Keratinocyte (primary cell): ENCODE data around the gene CCDC175. TPM values are rescaled to one million over a fixed set of nuclear protein-coding genes. Genes with fewer than 3 reads are reported as not detected.

ENCODE experiments used
- DNase-seq: peaks from one replicate; pipeline ENCODE4 v3.0.0-alpha.2; 2011; ENCODE audit warnings: low read depth, missing footprints, low spot score
- FAIRE-seq: peaks from 2 replicates; lab custom pipeline; 2011; peaks lifted over from hg19 to GRCh38; lab: Jason Lieb, UNC
- H2AFZ ChIP-seq: 2 replicates; pipeline ENCODE4 v1.6.0; 2012; ENCODE audit warnings: low read length, control low read depth, inconsistent platforms; ENCODE audit not compliant: control insufficient read depth
- H3K27ac ChIP-seq: 2 replicates; pipeline ENCODE4 v1.5.1; 2011; ENCODE audit warnings: low read length; ENCODE audit not compliant: control insufficient read depth, insufficient read depth
- H3K27me3 ChIP-seq: 3 replicates; pipeline ENCODE4 v1.6.0; 2011; ENCODE audit warnings: low read length; ENCODE audit not compliant: control insufficient read depth, insufficient read depth; ENCODE audit errors: extremely low read depth
- H3K36me3 ChIP-seq, 2 experiments: 2 replicates in 1 of 2; 3 replicates in 1 of 2; pipeline ENCODE4 v1.5.1; 2011; ENCODE audit warnings: low read length in 2 of 2, mild to moderate bottlenecking in 1 of 2; ENCODE audit not compliant: control insufficient read depth in 2 of 2, insufficient read depth in 2 of 2; ENCODE audit errors: extremely low read depth in 1 of 2
- H3K4me1 ChIP-seq: 3 replicates; pipeline ENCODE4 v1.5.1; 2011; ENCODE audit warnings: low read length; ENCODE audit not compliant: control insufficient read depth, insufficient read depth; ENCODE audit errors: extremely low read depth
- H3K4me2 ChIP-seq: 3 replicates; pipeline ENCODE4 v1.6.0; 2011; ENCODE audit warnings: low read depth, low read length; ENCODE audit not compliant: control insufficient read depth, insufficient read depth; ENCODE audit errors: extremely low read depth
- H3K4me3 ChIP-seq, 3 experiments: fragments of 200-600 bp in 1 of 3; sonication (generic) in 1 of 3; 2 replicates in 2 of 3; 3 replicates in 1 of 3; pipeline ENCODE4 v1.5.1; 2011 to 2016; ENCODE audit warnings: low read length in 3 of 3, mild to moderate bottlenecking in 3 of 3, control low read depth in 2 of 3, inconsistent platforms in 1 of 3, low read depth in 1 of 3, mixed read lengths in 1 of 3, mixed run types in 1 of 3, moderate library complexity in 1 of 3; ENCODE audit not compliant: control insufficient read depth in 2 of 3, insufficient read depth in 2 of 3; ENCODE audit errors: extremely low read depth in 1 of 3
- H3K79me2 ChIP-seq: 2 replicates; pipeline ENCODE4 v1.6.0; 2012; ENCODE audit warnings: low read length; ENCODE audit not compliant: control insufficient read depth, insufficient read depth
- H3K9ac ChIP-seq: 3 replicates; pipeline ENCODE4 v1.6.0; 2011; ENCODE audit warnings: low read length; ENCODE audit not compliant: control insufficient read depth, insufficient read depth; ENCODE audit errors: extremely low read depth
- H3K9me1 ChIP-seq: 3 replicates; pipeline ENCODE4 v1.6.0; 2011; ENCODE audit warnings: low read length; ENCODE audit not compliant: control insufficient read depth, insufficient read depth; ENCODE audit errors: extremely low read depth
- H3K9me3 ChIP-seq: 2 replicates; pipeline ENCODE4 v1.5.1; 2012; ENCODE audit warnings: low read depth, low read length; ENCODE audit not compliant: control insufficient read depth
- H4K20me1 ChIP-seq: 3 replicates; pipeline ENCODE4 v1.6.0; 2011; ENCODE audit warnings: low read length; ENCODE audit not compliant: control insufficient read depth, insufficient read depth; ENCODE audit errors: extremely low read depth
- EZH2 ChIP-seq: IDR thresholded peaks from one replicate; pipeline ENCODE4 v1.6.1; 2012; ENCODE audit warnings: inconsistent platforms, mild to moderate bottlenecking, low read length, moderate library complexity
- dilution Hi-C: fragments of 300-500 bp; cut with MboI; formaldehyde crosslinking; loops from one replicate; pipeline ENCODE4 v1.7.0; 2020; ENCODE audit warnings: low sequenced_read_pairs; ENCODE audit not compliant: extremely low pct_ligation_motif_present
- polyA minus RNA-seq, 3 experiments: library from RNA; depleted of rRNA, polyadenylated mRNA; stranded (reverse); fragments of >200 nt; gene quantifications; 1 replicate in 1 of 3; 2 replicates in 1 of 3; 3 replicates in 1 of 3; pipeline ENCODE4 v1.2.3, GENCODE V29; 2011
- polyA plus RNA-seq, 5 experiments: library from polyadenylated mRNA; depleted of rRNA in 3 of 5; stranded (reverse) in 3 of 5; stranded (forward) in 1 of 5; unstranded in 1 of 5; fragments of >200 nt; gene quantifications; 1 replicate in 1 of 5; 2 replicates in 3 of 5; 3 replicates in 1 of 5; pipeline versions ENCODE4 v1.2.1 to v1.2.3, GENCODE V29; 2011 to 2012; ENCODE audit warnings: missing spikeins in 2 of 5, low read depth in 1 of 5, low replicate concordance in 1 of 5
- TF ChIP-seq, protein P1 (sequence below), 3 experiments: IDR thresholded peaks in 1 of 3; conservative IDR thresholded peaks in 1 of 3; optimal IDR thresholded peaks in 1 of 3; 2 replicates in 2 of 3; 3 replicates in 1 of 3; pipeline versions ENCODE3 to v1.5.1; 2011; ENCODE audit warnings: low read length in 3 of 3, mild to moderate bottlenecking in 3 of 3, moderate library complexity in 2 of 3, control low read depth in 1 of 3, inconsistent platforms in 1 of 3; ENCODE audit not compliant: insufficient read depth in 2 of 3; ENCODE audit errors: extremely low read depth in 1 of 3

Gene CCDC175
- not detected in 3 replicates for polyA plus RNA-seq
- polyA plus RNA-seq (2011; ENCODE audit: low read depth): not detected
- polyA plus RNA-seq (2011; cell fraction: cytosol; rRNA removed): not detected in 2 replicates
- not detected in 2 replicates for polyA plus RNA-seq (2011; cell fraction: nucleus; rRNA removed)
- polyA plus RNA-seq (2012; ENCODE audit: low replicate concordance): not detected in 2 replicates
- not detected in 3 replicates for polyA minus RNA-seq
- polyA minus RNA-seq (2011; cell fraction: cytosol; rRNA and poly(A)+ RNA removed): not detected
- polyA minus RNA-seq (2011; cell fraction: nucleus; rRNA and poly(A)+ RNA removed): not detected in 2 replicates

DNA sequence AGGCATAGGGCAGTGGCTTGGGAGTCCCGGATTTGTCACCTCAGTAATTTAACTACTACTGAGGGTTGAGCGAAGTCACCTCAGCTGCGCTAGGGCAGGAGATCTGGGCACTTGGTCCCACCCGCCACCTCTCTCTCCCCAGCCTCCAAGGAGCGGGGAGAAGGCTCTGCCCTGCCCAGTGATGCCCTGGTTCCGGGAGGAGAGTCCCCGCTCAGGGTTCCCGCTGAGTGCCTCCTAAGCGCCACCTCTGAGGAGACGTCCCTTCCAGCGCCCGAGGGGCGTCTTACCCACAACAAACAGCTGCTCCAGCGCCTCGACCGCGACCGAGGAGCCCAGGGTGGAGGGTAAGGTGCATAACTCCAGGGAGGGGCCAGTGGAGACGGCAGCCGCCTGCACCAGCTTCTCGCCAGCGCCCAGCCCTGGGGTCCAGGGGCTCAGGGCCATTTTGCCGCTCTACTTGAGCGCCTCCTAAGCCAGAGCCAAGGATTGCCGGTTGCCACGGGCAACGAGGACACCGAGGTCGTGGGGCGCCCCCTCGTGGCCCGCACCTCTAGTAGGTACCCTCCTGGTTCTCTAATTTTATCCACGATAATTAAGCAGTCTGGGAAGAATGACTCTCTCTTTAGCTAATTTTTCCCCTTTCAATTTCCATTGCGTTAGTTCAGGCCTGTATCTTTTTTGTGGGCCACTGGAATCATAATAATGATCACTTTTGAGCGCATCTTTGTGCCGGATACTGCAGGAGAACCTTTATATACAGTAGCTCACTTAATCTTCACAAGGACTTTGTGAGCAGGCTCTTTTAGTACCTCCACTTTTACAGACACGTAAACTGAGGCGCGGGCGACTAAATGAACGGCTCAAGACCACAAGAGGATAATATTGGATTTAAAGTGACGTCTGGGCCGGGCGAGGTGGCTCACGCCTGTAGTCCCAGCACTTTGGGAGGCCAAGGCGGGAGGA lies at the start of gene CCDC175:
Gene CCDC175 (minus strand): TSS at position 481 of the 963 bp plus-strand sequence. CDS start 37 bp downstream, at position 444.
- H3K9me3 ChIP-seq: no peaks in the 10 kb centered on the region
- no peaks in the 10 kb centered on the region for H3K79me2 ChIP-seq
- H3K36me3 ChIP-seq: no peaks in the 10 kb centered on the region
- FAIRE-seq: no peak
- no peaks in the 10 kb centered on the region for H4K20me1 ChIP-seq
- peak; percentile 15 for DNase-seq
- H3K27me3 ChIP-seq: peaks cover 16% of the 10 kb centered on the region
- H3K4me3 ChIP-seq: peak within 1 kb of the TSS; percentile 20 to 53 (median 48)
- dilution Hi-C loops: no loop called here
- no peak within 1 kb of the TSS for H3K27ac ChIP-seq
- no peaks in the 10 kb centered on the region for H3K9me1 ChIP-seq
- peaks cover 5% of the 10 kb centered on the region for H3K4me1 ChIP-seq
- TF ChIP-seq, protein P1, sequence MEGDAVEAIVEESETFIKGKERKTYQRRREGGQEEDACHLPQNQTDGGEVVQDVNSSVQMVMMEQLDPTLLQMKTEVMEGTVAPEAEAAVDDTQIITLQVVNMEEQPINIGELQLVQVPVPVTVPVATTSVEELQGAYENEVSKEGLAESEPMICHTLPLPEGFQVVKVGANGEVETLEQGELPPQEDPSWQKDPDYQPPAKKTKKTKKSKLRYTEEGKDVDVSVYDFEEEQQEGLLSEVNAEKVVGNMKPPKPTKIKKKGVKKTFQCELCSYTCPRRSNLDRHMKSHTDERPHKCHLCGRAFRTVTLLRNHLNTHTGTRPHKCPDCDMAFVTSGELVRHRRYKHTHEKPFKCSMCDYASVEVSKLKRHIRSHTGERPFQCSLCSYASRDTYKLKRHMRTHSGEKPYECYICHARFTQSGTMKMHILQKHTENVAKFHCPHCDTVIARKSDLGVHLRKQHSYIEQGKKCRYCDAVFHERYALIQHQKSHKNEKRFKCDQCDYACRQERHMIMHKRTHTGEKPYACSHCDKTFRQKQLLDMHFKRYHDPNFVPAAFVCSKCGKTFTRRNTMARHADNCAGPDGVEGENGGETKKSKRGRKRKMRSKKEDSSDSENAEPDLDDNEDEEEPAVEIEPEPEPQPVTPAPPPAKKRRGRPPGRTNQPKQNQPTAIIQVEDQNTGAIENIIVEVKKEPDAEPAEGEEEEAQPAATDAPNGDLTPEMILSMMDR (optimal IDR thresholded peaks at IDR 0.05 in 1 of 3, IDR thresholded peaks at IDR 0.05 in 1 of 3, conservative IDR thresholded peaks at IDR 0.05 in 1 of 3; ENCODE audit: extremely low read depth in 1 of 3, insufficient read depth in 2 of 3, low read length in 3 of 3): peak; percentile 77 to 87 (median 83)
- TF ChIP-seq EZH2: no peak
- peak within 1 kb of the TSS; percentile 66 for H2AFZ ChIP-seq
- H3K9ac ChIP-seq: no peak within 1 kb of the TSS
- H3K4me2 ChIP-seq: peak within 1 kb of the TSS; percentile 78

DNA sequence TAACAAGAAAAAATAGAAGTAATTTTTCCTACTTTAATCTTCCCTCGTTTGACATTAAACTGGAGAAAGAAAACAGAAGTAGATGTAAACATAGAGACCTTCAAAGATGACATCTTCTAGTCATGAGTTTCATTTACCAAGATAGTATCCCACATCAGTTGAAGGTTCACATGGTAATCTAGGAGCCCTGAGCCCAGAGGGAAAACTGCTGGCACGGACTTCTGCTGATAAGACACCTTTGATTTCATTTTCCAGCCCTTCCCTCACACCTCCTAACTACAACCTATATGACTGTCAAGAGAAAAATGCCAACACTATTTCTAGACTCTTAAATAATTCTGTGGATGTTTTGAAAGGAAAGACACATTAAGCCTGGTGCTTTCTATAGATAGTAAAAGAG lies 46.0 kb upstream of the CCDC175 start:
- Histone ChIP-seq H3K27ac (no peak overlapping the region), H3K4me1 (peaks cover 9% of the 10 kb centered on the region), H2AFZ (no peak overlapping the region), H3K36me3 (no peaks in the 10 kb centered on the region), H3K9ac (no peak overlapping the region), H4K20me1 (no peaks in the 10 kb centered on the region), H3K4me3 (no peak overlapping the region), H3K27me3 (peaks cover 9% of the 10 kb centered on the region), H3K4me2 (no peak overlapping the region), H3K9me3 (no peaks in the 10 kb centered on the region), H3K79me2 (no peaks in the 10 kb centered on the region), H3K9me1 (no peaks in the 10 kb centered on the region)
- FAIRE-seq (no peak), DNase-seq (no peak)
- dilution Hi-C loops: no loop called here
- TF ChIP-seq, protein P1 (optimal IDR thresholded peaks at IDR 0.05 in 1 of 3, IDR thresholded peaks at IDR 0.05 in 1 of 3, conservative IDR thresholded peaks at IDR 0.05 in 1 of 3; ENCODE audit: extremely low read depth in 1 of 3, insufficient read depth in 2 of 3, low read length in 3 of 3): no peak
- TF ChIP-seq EZH2: no peak
